ENCODE measurements around the gene ATXN1.

ATXN1 gene

GRCh38 chr6:16698162-16698533, 63.1 kb downstream of the ATXN1 start:
- Histone ChIP-seq H3K27ac (no peak overlapping the region), H3K27me3 (replicated peaks) (no peaks in the 10 kb centered on the region), H3K36me3 (replicated peaks) (no peaks in the 10 kb centered on the region), H3K4me3 (ENCODE audit: low read depth, low read length) (no peak overlapping the region)
- in situ Hi-C loops (cut with HindIII; ENCODE audit: low pct_ligation_motif_present, low sequenced_read_pairs) = no loop called here
- TF ChIP-seq CTCF (IDR thresholded peaks at IDR 0.05; ENCODE audit: low read depth, low read length, missing control alignments) = no peak
- DNase-seq = no peak

GRCh38 chr6:16697437-16698161, 63.7 kb downstream of the ATXN1 start:
- no peak overlapping the region for H3K27ac ChIP-seq
- H3K4me3 ChIP-seq (ENCODE audit: low read depth, low read length) = no peak overlapping the region
- H3K36me3 ChIP-seq (replicated peaks) = no peaks in the 10 kb centered on the region
- TF ChIP-seq CTCF (IDR thresholded peaks at IDR 0.05; ENCODE audit: low read depth, low read length, missing control alignments) = no peak
- DNase-seq = no peak
- no peaks in the 10 kb centered on the region for H3K27me3 ChIP-seq (replicated peaks)
- in situ Hi-C loops (cut with HindIII; ENCODE audit: low pct_ligation_motif_present, low sequenced_read_pairs) = no loop called here

GRCh38 chr6:16696496-16696895, 64.8 kb downstream of the ATXN1 start:
- in situ Hi-C loops (cut with HindIII; ENCODE audit: low pct_ligation_motif_present, low sequenced_read_pairs) = no loop called here
- TF ChIP-seq CTCF (IDR thresholded peaks at IDR 0.05; ENCODE audit: low read depth, low read length, missing control alignments) = no peak
- no peak for DNase-seq

GRCh38 chr6:16694781-16695578, 66.3 kb downstream of the ATXN1 start:
- no peak overlapping the region for H3K4me3 ChIP-seq (ENCODE audit: low read depth, low read length)
- H3K27ac ChIP-seq = no peak overlapping the region
- no peaks in the 10 kb centered on the region for H3K27me3 ChIP-seq (replicated peaks)
- no peak for DNase-seq
- TF ChIP-seq CTCF (IDR thresholded peaks at IDR 0.05; ENCODE audit: low read depth, low read length, missing control alignments) = no peak
- no peaks in the 10 kb centered on the region for H3K36me3 ChIP-seq (replicated peaks)
- in situ Hi-C loops (cut with HindIII; ENCODE audit: low pct_ligation_motif_present, low sequenced_read_pairs) = no loop called here

More at GRCh38 chr6:16696496-16696895, 64.8 kb downstream of the ATXN1 start:
- Histone ChIP-seq H3K4me3 (ENCODE audit: low read depth, low read length) (no peak overlapping the region), H3K36me3 (replicated peaks) (no peaks in the 10 kb centered on the region), H3K27ac (no peak overlapping the region), H3K27me3 (replicated peaks) (no peaks in the 10 kb centered on the region)

- Histone ChIP-seq H3K27me3 (replicated peaks) (no peaks in the 10 kb centered on the region), H3K27ac (peak overlapping the region; percentile 31), H3K4me3 (ENCODE audit: low read depth, low read length) (no peak overlapping the region), H3K36me3 (replicated peaks) (no peaks in the 10 kb centered on the region)
- DNase-seq = no peak
- no peak for TF ChIP-seq CTCF (IDR thresholded peaks at IDR 0.05; ENCODE audit: low read depth, low read length, missing control alignments)
- in situ Hi-C loops (cut with HindIII; ENCODE audit: low pct_ligation_motif_present, low sequenced_read_pairs) = no loop called here
Observed at GRCh38 chr6:16691324-16691723, 69.9 kb downstream of the ATXN1 start.

Data from brain microvascular endothelial cell (primary cell).